T-helper 1 cell treated with Interleukin-12 subunit alpha and Interleukin-12 subunit beta and Interleukin-4 antibody, amounts not matched to agents 30 ng/mL and 1 ng/mL, for 36 hours (primary cell): Measurements from ENCODE around the gene ZNF580. TPM values are rescaled to one million over a fixed set of nuclear protein-coding genes. Genes with fewer than 3 reads are reported as not detected.

Source experiments
- intact Hi-C: fragments of 100-400 bp; cut with micrococcal nuclease; formaldehyde crosslinking; loops from one replicate; pipeline ENCODE4 v1.15.1; 2024
- total RNA-seq: library from RNA; stranded (reverse); gene quantifications from 2 replicates; pipeline ENCODE4 v1.2.3, GENCODE V29; 2022

The ZNF580 gene
- 42.6 and 46.1 TPM in 2 replicates for total RNA-seq

- intact Hi-C loops: loop anchor here (1.0 to 5.0 kb wide), 4 partner anchors 8 to 1438 kb away; partner anchors contain the start of genes RPL28, RPS9 and ZNF784
These were observed at the start of gene ZNF580 for GRCh38 chr19:55640577-55641425. Gene ZNF580, plus strand, starts transcription at chr19:55641002. Its CDS starts 1,507 bp downstream, at chr19:55642509.

DNA sequence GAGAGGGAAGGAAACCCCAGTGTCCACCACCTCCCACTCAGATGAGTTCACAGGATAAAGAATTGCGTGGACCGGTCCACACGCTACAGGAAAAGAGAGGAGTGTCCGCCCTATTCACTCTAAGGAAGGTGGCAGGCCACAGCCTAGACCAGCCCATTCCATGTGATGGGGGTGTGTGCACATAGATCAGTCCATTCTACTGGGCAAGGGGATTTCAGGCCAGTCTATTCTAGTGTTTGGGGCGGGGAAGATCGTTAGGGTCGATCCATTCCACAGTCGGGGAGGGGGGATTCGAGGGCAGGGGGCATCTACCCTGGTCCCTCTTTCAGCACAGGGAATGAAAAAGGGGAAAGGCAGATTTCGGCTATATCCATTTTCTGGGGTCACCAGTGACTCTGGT is 49.2 kb upstream of the ZNF580 start:
- intact Hi-C loops: no loop called here

GRCh38 chr19:55592391-55593090 is 48.3 kb upstream of the ZNF580 start:
- intact Hi-C loops: no loop called here

DNA sequence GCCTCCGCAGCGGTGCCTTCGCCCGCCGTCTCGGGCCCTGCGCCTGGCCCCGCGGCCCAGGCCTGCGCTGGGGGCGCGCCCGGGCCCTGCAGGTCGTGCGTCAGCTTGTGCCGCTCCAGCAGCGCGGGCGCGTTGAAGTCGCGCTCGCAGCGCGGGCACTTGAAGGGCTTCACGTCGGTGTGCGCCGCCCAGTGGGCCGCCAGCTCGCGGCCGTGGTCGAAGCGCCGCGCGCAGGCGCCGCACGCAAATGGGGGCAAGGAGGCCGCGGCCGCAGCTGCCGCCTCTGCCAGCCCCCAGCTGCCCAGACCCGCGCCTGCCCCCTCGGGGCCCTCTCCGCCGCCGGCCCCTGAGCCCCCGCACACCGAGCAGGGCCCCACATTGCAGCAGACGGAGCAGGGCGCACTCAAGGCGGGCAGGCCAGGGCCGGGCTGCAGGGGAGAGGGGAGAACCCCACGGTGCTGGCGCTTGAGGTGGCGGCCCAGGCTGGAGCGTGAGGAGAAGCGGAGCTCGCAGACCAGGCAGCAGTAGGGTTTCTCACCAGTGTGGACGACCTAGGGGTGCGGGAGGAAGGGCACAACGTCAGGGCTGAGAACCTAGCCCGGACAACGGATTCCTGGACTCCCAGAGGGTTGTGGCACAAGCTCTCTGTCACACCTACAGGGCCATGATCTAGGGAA is 47.6 kb upstream of the ZNF580 start:
- intact Hi-C loops: no loop called here

DNA sequence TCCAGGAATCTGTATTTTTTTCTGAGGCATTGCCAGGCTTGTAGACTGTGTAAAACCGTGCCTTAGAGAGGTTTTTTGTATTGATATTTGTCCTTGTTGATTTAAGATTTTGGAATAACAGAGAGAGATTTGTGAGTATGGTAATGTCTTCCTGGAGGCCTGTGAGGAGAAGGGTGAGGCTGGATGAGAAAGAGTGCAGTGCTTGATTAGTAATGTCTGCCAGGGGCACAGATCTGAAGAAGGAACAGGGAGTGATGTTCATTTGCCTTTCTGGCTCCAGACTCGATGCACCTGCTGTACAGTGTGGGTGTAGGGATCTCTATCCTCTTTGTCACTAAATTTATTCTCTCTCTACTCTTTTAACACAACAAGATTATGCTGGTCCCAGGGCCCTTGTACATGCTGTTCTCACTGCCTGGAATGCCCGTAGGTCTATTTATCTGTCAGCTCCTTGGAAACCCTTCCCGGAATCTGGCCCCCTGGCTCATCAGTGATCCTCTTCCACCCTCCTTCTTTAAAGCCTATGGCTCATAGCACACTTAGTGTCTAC is 45.7 kb upstream of the ZNF580 start:
- intact Hi-C loops: no loop called here

- intact Hi-C loops: no loop called here
These were observed 44.5 kb upstream of the ZNF580 start for GRCh38 chr19:55596304-55596703.

DNA sequence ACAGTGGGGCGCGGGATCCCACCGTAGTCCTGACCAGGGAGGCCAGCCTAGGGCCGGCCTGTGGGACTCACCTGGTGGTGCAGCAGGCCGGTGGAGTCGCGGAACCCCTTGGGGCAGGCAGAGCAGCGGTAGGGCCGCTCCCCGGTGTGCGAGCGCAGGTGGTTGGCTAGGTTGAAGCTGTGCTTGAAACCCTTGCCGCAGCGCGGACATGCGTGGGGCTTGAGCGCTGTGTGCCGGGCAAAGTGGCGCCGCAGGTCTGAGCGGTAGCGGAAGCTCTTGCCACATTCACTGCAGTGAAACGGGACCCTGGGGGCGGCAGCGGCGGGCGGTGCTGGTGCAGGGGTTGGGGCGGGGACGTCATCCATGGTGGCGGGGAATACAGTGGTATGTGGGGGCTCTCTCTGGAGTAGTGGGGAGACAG is 43.3 kb upstream of the ZNF580 start:
- intact Hi-C loops: no loop called here

DNA sequence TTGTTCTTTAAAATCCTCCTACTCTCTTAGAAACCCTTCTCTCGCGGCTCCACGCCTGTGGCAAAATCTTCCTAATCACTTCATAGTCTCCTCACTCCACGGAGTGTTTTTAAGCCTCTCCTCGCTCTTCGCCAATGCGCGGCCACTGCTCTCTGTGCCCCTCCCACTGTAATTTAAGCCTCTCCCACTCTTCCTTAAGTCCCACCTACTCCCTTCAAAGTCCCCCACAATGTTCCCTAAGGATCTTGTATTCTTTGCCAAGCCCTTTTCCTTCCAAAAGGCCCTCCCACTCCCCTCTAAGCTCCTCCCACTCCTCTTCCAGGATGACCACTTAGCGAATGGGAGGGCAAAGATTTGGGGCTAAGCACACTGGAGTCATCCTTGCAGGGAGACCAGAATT is 42.8 kb upstream of the ZNF580 start:
- intact Hi-C loops: loop anchor here (1.0 to 2.0 kb wide), 2 partner anchors 8 to 1133 kb away; no protein-coding TSS in a partner anchor

GRCh38 chr19:55598719-55599467 is 41.9 kb upstream of the ZNF580 start:
- intact Hi-C loops: loop anchor here (1.0 to 2.0 kb wide), 22 partner anchors 7 to 1462 kb away; partner anchors contain the start of genes CNOT3, EPN1, HSPBP1 and ISOC2

DNA sequence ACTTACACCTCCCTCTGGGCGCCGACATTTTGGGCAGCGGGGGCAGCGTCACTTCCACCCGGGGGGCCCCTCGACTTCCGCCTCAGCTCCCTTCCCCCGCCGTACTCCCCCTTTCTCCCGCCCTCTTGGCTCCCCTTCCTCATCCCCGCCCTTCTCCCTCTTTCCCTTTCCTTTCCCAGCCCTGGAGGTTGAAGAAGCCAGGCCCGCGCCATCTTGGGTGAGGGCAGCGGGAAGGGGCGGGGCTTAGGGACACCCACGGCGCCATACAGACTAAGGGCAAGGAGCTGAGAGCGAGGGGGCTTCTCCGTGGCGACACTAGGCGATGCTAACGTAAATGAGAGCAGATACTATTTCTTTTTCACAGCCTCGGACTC is 41.3 kb upstream of the ZNF580 start, which contains the start of gene FIZ1:
Gene FIZ1, minus strand, starts transcription at position 50 of the 374 bp plus-strand sequence. CDS start 1,652 bp downstream, outside the sequence.
- intact Hi-C loops: loop anchor here (1.0 to 2.0 kb wide), 21 partner anchors 12 to 1462 kb away; partner anchors contain the start of genes CNOT3, EPN1, HSPBP1 and ISOC2

DNA sequence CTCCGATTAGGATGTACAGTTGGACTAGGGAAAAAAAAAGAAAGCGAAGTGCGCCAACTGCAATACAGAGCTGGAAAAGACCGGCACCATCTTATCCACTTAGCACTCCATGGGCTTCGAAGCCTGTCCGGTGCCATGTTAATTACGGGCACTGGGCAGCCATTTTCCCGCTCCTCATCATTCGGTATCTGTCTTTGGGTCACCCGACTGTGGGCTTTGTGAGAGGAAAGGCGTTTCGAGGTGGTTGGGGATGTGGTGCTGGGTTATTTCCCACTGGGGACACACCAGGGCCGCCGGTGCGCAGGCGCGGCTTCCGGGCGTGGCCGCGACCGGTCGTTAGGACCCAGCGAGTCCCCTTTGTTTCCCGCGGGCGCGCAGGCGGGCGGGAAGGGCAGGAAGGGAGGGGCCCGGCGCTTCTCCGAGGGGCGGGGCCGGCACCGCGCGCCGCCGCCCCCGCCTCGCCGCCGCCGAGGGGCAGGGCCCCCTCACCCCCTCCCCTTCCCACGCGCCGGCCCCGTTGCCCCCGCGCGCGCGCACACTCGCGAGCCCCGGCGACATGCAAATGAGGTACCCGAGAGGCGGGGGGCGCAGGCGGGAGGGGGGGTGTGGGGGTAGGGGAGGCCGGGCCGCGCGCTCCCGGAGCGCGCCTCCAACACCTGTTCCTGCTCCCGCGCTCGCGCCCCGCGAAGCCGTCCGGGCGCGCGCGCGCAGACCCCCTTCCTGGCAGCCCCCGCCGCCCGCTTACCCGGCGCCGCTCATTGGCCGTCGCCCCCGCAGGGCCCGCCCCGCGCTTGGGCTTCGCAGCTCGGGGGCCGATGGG is 40.8 kb upstream of the ZNF580 start, which contains the start of gene ZNF524:
Gene ZNF524, plus strand, starts transcription at position 447 of the 820 bp plus-strand sequence. CDS start 1,825 bp downstream, outside the sequence.
- intact Hi-C loops: loop anchor here (1.0 to 10.0 kb wide), 23 partner anchors 13 to 1735 kb away; partner anchors contain the start of genes CNOT3, EPN1, HSPBP1 and ISOC2

GRCh38 chr19:55600662-55601028 is 40.2 kb upstream of the ZNF580 start:
- intact Hi-C loops: loop anchor here (10.0 kb wide), 2 partner anchors 714 to 1736 kb away; partner anchors contain the start of genes MYADM and ZSCAN5A

GRCh38 chr19:55601084-55601483 is 39.7 kb upstream of the ZNF580 start:
- intact Hi-C loops: loop anchor here (10.0 kb wide), 2 partner anchors 714 to 1736 kb away; partner anchors contain the start of genes MYADM and ZSCAN5A

- intact Hi-C loops: loop anchor here (10.0 kb wide), 2 partner anchors 712 to 1738 kb away; partner anchors contain the start of genes MYADM and ZSCAN5A
These were observed 38.4 kb upstream of the ZNF580 start for GRCh38 chr19:55602104-55603001.

GRCh38 chr19:55603115-55603514 is 37.7 kb upstream of the ZNF580 start:
- intact Hi-C loops: loop anchor here (10.0 kb wide), 2 partner anchors 712 to 1738 kb away; partner anchors contain the start of genes MYADM and ZSCAN5A

DNA sequence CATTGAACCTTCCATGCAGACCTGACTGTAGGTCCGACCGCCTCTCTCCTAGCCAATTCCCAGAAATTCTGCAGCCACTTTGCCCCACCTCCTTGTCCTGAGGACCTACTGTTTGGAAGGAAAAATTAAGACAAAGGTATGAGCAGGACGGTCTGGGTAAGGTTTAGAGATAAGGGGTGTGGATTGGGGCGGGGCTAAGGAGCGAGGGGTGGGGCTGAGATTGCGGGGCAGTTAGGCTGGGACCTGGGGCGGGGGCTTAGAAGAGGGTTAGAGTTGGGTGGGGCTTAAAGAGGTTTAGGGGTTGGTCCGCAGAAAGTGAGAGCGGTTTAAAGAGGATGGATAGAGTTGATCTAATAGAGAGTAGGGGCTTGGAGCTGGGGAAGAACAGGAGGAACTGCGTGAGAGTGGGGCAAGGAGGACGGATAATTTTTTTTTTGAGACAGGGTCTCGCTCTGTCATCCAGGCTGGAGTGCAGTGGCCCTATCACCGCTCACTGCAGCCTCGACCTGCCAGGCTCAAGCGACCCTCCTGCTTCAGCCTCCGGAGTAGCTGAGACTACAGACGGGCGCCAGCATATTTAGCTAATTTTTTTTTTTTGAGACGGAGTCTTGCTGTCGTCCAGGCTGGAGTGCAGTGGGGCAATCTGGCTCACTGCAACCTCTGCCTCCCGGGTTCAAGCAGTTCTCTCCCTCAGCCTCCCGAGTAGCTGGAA is 37.1 kb upstream of the ZNF580 start:
- intact Hi-C loops: loop anchor here (10.0 kb wide), 2 partner anchors 711 to 1739 kb away; partner anchors contain the start of genes MYADM and ZSCAN5A

DNA sequence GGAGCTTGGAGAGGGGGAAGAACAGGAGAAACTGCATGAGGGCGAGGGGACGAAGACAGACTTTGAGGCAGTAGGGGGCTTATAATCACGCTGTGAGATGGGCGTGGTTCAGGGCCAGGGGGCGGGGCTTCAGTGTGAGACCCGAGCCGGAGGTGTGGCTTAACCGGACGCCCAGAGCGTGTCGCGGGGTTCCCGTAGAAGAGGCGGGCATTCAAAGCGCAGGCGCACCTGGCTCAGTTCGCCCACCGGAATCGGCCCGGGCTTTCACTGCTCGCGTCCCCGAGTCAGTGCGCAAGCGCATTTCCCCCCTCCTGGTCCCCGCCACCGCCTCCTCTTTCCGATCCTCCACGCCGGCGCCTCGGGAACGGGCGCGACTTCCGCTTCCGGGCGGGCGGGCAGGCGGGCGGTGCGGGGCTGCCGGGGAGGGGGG is 35.6 kb upstream of the ZNF580 start:
- intact Hi-C loops: loop anchor here (1.0 to 10.0 kb wide), 9 partner anchors 18 to 1740 kb away; partner anchors contain the start of genes ISOC2, MYADM, PRPF31 and TFPT
